Right atrium auricular region (tissue), 2 donors: Measurements from ENCODE around the gene TSPAN8. TPM values are rescaled to one million over a fixed set of nuclear protein-coding genes. Genes with fewer than 3 reads are reported as not detected.

ENCODE experiments used
- DNase-seq: peaks from one replicate; pipeline ENCODE4 v3.0.0-alpha.2; 2019; ENCODE audit warnings: low spot score
- H3K27ac ChIP-seq, 2 donors: fragments of 200-600 bp; sonication (generic); 1 replicate in 1 of 2; 2 replicates in 1 of 2; pipeline ENCODE4 v1.5.1; 2016 to 2019
- H3K27me3 ChIP-seq, 2 donors: fragments of 200-600 bp; sonication (generic); one replicate each; pipeline versions ENCODE4 v1.5.1 to v1.6.0; 2017 to 2019
- H3K36me3 ChIP-seq: fragments of 200-600 bp; sonication (generic); one replicate; pipeline ENCODE4 v1.5.1; 2016
- H3K4me1 ChIP-seq, 2 donors: fragments of 200-600 bp; sonication (generic); one replicate each; pipeline versions ENCODE4 v1.5.1 to v1.6.0; 2017 to 2019
- H3K4me3 ChIP-seq, 2 donors: fragments of 200-600 bp; sonication (generic); 1 replicate in 1 of 2; 2 replicates in 1 of 2; pipeline ENCODE4 v1.5.1; 2017 to 2019; ENCODE audit warnings: mild to moderate bottlenecking in 1 of 2, moderate library complexity in 1 of 2
- H3K9me3 ChIP-seq, 2 donors: fragments of 200-600 bp; sonication (generic); one replicate each; pipeline ENCODE4 v1.5.1; 2019
- total RNA-seq, 2 donors: library from RNA; depleted of rRNA; stranded (reverse); fragments of >200 nt; gene quantifications; one replicate each; pipeline ENCODE4 v1.1.0, GENCODE V29; 2016
- TF ChIP-seq, protein P1 (sequence below), 2 donors: fragments of 200-600 bp; sonication (generic); IDR thresholded peaks; one replicate each; pipeline ENCODE4 v1.5.1; 2019; ENCODE audit warnings: antibody characterized with exemption in 2 of 2

The TSPAN8 gene
- total RNA-seq, 2 donors from 2014 or later, result 2.2 to 2.8 TPM

DNA sequence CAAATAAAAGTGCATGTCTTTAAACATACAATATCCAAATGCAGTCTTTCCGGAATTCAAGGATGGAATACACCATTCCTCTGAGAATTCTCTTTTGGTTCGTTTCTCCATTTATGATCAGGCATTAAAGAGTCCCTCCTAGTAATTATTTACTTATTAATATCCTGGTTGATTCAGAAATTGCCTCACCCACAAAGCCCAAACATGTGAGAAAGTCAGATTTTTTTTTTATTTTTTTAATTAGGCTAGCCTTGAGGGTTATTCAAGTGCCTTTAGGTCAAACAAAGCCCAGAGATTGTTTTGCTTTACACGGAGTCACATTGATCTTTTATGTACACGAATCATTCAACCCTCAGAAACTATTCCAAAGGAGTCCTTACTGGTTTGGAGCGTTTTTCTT is 6.4 kb upstream of the TSPAN8 start:
- Histone ChIP-seq H3K4me1 (no peaks in the 10 kb centered on the region), H3K27me3 (no peaks in the 10 kb centered on the region), H3K4me3 (no peak overlapping the region), H3K36me3 (no peaks in the 10 kb centered on the region), H3K9me3 (peaks cover 0 to 10% of the 10 kb centered on the region in 2 donors), H3K27ac (no peak overlapping the region)
- TF ChIP-seq, protein P1, sequence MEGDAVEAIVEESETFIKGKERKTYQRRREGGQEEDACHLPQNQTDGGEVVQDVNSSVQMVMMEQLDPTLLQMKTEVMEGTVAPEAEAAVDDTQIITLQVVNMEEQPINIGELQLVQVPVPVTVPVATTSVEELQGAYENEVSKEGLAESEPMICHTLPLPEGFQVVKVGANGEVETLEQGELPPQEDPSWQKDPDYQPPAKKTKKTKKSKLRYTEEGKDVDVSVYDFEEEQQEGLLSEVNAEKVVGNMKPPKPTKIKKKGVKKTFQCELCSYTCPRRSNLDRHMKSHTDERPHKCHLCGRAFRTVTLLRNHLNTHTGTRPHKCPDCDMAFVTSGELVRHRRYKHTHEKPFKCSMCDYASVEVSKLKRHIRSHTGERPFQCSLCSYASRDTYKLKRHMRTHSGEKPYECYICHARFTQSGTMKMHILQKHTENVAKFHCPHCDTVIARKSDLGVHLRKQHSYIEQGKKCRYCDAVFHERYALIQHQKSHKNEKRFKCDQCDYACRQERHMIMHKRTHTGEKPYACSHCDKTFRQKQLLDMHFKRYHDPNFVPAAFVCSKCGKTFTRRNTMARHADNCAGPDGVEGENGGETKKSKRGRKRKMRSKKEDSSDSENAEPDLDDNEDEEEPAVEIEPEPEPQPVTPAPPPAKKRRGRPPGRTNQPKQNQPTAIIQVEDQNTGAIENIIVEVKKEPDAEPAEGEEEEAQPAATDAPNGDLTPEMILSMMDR (IDR thresholded peaks at IDR 0.05), result no peak
- DNase-seq, result no peak

DNA sequence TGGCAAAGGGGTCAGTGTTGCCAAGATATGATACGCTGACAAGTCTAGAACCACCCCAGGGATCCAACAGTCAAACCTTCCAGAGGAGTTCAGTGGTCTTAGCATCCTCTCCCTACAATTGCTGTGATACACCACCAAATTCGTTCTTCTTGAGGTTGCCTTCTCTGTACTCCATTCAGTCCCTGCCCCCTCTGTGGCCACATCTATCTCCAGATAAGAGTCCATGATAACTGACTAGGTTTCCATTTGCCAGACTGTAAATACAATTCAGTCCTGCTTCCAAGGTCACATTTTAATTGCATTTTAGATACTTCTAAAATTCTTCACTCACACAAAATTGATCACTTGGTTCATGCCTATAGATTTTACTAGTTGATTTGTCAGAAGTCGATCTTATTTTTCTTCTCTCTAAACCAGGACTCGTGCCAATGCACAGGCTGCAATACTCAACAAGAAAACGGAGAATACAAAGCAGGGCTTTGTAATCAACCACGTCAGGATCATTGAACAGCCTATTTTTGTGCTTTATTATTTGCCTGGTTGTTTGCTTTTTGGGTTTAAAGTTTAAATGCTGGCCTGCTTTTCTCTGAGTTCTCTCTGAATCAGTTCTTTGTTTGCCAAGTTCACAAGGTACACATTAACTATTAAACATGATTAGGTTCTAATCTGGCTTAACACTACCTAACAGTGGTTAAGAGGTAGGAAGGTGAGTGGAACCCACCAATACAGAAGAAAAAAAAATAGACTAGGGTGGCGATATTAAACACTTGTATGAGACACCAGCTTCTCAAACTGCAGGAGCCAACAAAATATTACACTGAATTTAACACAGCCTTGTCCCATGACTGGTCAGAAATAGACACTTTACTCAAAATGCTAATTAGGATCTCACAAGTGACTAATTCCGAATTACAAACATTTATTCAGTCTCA is 5.3 kb upstream of the TSPAN8 start:
- Histone ChIP-seq H3K36me3 (no peaks in the 10 kb centered on the region), H3K4me3 (no peak overlapping the region), H3K4me1 (no peaks in the 10 kb centered on the region), H3K27ac (no peak overlapping the region), H3K27me3 (no peaks in the 10 kb centered on the region), H3K9me3 (peaks cover 0 to 4% of the 10 kb centered on the region in 2 donors)
- DNase-seq, result no peak
- TF ChIP-seq, protein P1 (IDR thresholded peaks at IDR 0.05), result no peak

DNA sequence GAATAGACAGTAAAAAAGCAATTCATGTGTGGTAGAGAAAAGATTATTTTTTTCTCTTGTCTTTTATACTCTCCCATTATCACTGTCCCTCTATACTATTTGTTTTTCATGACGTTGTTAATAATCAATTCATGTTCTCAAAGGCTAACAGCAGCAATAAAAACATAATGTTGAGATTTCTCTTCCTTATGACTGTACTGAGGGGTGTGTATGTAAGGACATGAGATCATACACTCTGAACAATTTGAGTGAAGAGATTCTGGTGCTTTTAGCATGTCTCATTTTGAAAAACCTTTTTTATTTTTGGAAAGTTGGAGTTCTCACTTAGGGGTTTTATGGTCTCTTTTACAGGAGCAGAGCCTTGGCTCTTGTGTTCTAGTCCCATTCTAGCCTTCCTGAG is 3.8 kb upstream of the TSPAN8 start:
- no peaks in the 10 kb centered on the region for H3K4me1 ChIP-seq
- H3K36me3 ChIP-seq, result no peaks in the 10 kb centered on the region
- H3K27me3 ChIP-seq, result no peaks in the 10 kb centered on the region
- DNase-seq, result no peak
- H3K4me3 ChIP-seq, result no peak overlapping the region
- H3K9me3 ChIP-seq, result no peaks in the 10 kb centered on the region
- TF ChIP-seq, protein P1 (IDR thresholded peaks at IDR 0.05), result no peak
- H3K27ac ChIP-seq, result no peak overlapping the region

DNA sequence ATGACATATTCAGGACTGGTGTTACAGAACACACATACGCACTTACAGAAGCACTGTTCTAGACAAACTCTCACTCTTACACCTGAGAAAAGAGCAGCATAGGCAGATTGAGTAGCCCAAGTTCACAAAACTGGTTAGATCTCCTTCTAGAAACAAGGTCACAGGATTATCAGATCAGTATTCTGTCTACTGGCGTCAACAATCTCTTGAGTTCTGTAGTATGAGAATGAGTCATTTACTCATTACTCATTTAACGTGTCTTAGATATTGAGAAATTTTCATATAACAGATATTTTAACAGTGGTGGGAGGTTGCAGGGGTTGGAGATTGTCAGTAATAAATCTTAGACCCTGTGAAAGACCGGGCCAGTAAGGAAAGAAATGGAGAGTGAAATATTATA is 2.8 kb upstream of the TSPAN8 start:
- Histone ChIP-seq H3K27ac (no peak overlapping the region), H3K4me3 (no peak overlapping the region), H3K36me3 (no peaks in the 10 kb centered on the region), H3K9me3 (no peaks in the 10 kb centered on the region), H3K4me1 (no peaks in the 10 kb centered on the region), H3K27me3 (no peaks in the 10 kb centered on the region)
- TF ChIP-seq, protein P1 (IDR thresholded peaks at IDR 0.05), result no peak
- no peak for DNase-seq

DNA sequence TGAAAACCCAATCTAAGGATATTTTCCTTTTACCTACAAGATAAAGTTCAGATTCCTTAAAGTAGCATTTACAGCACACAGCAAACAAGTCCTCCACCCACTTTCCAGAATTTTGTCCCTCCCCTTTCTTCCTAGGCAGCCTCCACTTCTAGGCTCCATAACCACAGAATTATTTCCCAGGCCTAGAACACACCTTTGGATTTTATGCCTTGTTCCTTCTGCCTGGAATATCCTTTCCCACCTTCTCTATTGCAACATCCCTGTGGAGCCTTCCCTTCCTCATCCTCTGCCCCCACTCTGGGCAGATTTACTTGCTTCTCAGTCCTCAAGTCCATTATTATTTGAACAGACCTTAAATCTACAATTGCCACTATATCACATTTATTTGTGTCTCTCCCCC is 2.1 kb upstream of the TSPAN8 start:
- Histone ChIP-seq H3K36me3 (no peaks in the 10 kb centered on the region), H3K27me3 (no peaks in the 10 kb centered on the region), H3K4me3 (no peak overlapping the region), H3K9me3 (no peaks in the 10 kb centered on the region), H3K4me1 (no peaks in the 10 kb centered on the region), H3K27ac (no peak overlapping the region)
- DNase-seq, result no peak
- TF ChIP-seq, protein P1 (IDR thresholded peaks at IDR 0.05), result no peak
